WTC11 (cell line): ENCODE data around the gene AGPS. TPM values are rescaled to one million over a fixed set of nuclear protein-coding genes. Genes with fewer than 3 reads are reported as not detected.

Source experiments
- ATAC-seq: fragments of 200-7000 bp; cut with Tn5 transposase; 2 replicates; pipeline ENCODE4 v1.10.0; 2021; ENCODE audit warnings: mild to moderate bottlenecking, moderate library complexity
- CTCF ChIA-PET: fragments of 300-600 bp; sonication (Branson Sonifier 250); formaldehyde crosslinking; loops from one replicate; lab custom pipeline; 2021; ENCODE audit warnings: antibody characterized with exemption; lab: Charles Lee
- POLR2A ChIA-PET: fragments of 350-600 bp; sonication (Branson Sonifier 250); formaldehyde crosslinking; loops from one replicate; lab custom pipeline; 2021; ENCODE audit warnings: antibody characterized with exemption; lab: Charles Lee
- DNase-seq: peaks from one replicate; pipeline ENCODE4 v3.0.0; 2021; ENCODE audit warnings: low spot score
- H3K27ac Mint-ChIP-seq: 2 replicates; pipeline ENCODE4 v1.8.0; 2021; ENCODE audit warnings: mixed read lengths
- H3K27me3 Mint-ChIP-seq: 2 replicates; pipeline ENCODE4 v1.8.0; 2021; ENCODE audit warnings: low read depth, mild to moderate bottlenecking, moderate library complexity, mixed read lengths
- H3K36me3 Mint-ChIP-seq: 2 replicates; pipeline ENCODE4 v1.8.0; 2021; ENCODE audit warnings: mixed read lengths
- H3K4me1 Mint-ChIP-seq: 2 replicates; pipeline ENCODE4 v1.8.0; 2022; ENCODE audit warnings: mixed read lengths
- H3K4me3 Mint-ChIP-seq: 2 replicates; pipeline ENCODE4 v1.8.0; 2021; ENCODE audit warnings: mild to moderate bottlenecking, moderate library complexity, mixed read lengths
- H3K9me3 Mint-ChIP-seq: 2 replicates; pipeline ENCODE4 v1.8.0; 2021; ENCODE audit warnings: mixed read lengths
- CREM ChIP-seq: sonication (generic); formaldehyde crosslinking; IDR thresholded peaks from 2 replicates; pipeline ENCODE4 v1.8.1; 2022; ENCODE audit warnings: mild to moderate bottlenecking, missing genetic modification reagents, moderate library complexity
- ESRRA ChIP-seq: sonication (generic); formaldehyde crosslinking; IDR thresholded peaks from 2 replicates; pipeline ENCODE4 v1.8.1; 2022; ENCODE audit warnings: mild to moderate bottlenecking, missing genetic modification reagents, borderline replicate concordance
- FOXP1 ChIP-seq: sonication (generic); formaldehyde crosslinking; IDR thresholded peaks from 2 replicates; pipeline ENCODE4 v1.8.0; 2022; ENCODE audit warnings: missing genetic modification reagents, mild to moderate bottlenecking, moderate library complexity, borderline replicate concordance
- HMGA2 ChIP-seq: fragments of 250-450 bp; sonication (Bioruptor Pico); IDR thresholded peaks from 2 replicates; pipeline ENCODE4 v1.4.0; 2021; ENCODE audit warnings: mild to moderate bottlenecking, moderate library complexity
- SMAD4 ChIP-seq: sonication (generic); formaldehyde crosslinking; IDR thresholded peaks from 2 replicates; pipeline ENCODE4 v1.8.0; 2022; ENCODE audit warnings: mild to moderate bottlenecking, missing genetic modification reagents
- SP1 ChIP-seq: sonication (generic); formaldehyde crosslinking; conservative IDR thresholded peaks from 2 replicates; pipeline ENCODE4 v1.8.1; 2022; ENCODE audit warnings: missing genetic modification reagents
- TEAD4 ChIP-seq: sonication (generic); formaldehyde crosslinking; IDR thresholded peaks from 2 replicates; pipeline ENCODE4 v1.8.0; 2022; ENCODE audit warnings: mild to moderate bottlenecking, missing genetic modification reagents
- ZNF138 ChIP-seq: sonication (generic); formaldehyde crosslinking; conservative IDR thresholded peaks from 2 replicates; pipeline ENCODE4 v1.8.1; 2022; ENCODE audit warnings: mild to moderate bottlenecking, moderate library complexity, missing genetic modification reagents
- total RNA-seq: library from RNA; stranded (reverse); gene quantifications from 3 replicates; pipeline ENCODE4 v1.2.3, GENCODE V29; 2021
- TF ChIP-seq, protein P1 (sequence below): sonication (generic); formaldehyde crosslinking; IDR thresholded peaks from 2 replicates; pipeline ENCODE4 v1.8.1; 2022; ENCODE audit warnings: mild to moderate bottlenecking, missing genetic modification reagents, moderate library complexity, borderline replicate concordance
- TF ChIP-seq, protein P2 (sequence below): fragments of 250-450 bp; sonication (Bioruptor Pico); IDR thresholded peaks from 2 replicates; pipeline ENCODE4 v1.9.0; 2021; ENCODE audit warnings: mild to moderate bottlenecking
- TF ChIP-seq, protein P3 (sequence below): fragments of 250-450 bp; sonication (Bioruptor Pico); IDR thresholded peaks from 2 replicates; pipeline ENCODE4 v2.1.2; 2022; ENCODE audit warnings: mild to moderate bottlenecking, moderate library complexity
- TF ChIP-seq, protein P4 (sequence below): sonication (generic); formaldehyde crosslinking; IDR thresholded peaks from 2 replicates; pipeline ENCODE4 v1.8.1; 2022; ENCODE audit warnings: missing genetic modification reagents, borderline replicate concordance
- TF ChIP-seq, protein P5 (sequence below): fragments of 250-450 bp; sonication (Bioruptor Pico); IDR thresholded peaks from 2 replicates; pipeline ENCODE4 v1.9.0; 2021; ENCODE audit warnings: mild to moderate bottlenecking
- TF ChIP-seq, protein P6 (sequence below): sonication (generic); formaldehyde crosslinking; IDR thresholded peaks from 2 replicates; pipeline ENCODE4 v1.8.0; 2022; ENCODE audit warnings: mild to moderate bottlenecking, missing genetic modification reagents
- TF ChIP-seq, protein P7 (sequence below): fragments of 250-450 bp; sonication (Bioruptor Pico); IDR thresholded peaks from 2 replicates; pipeline ENCODE4 v1.9.0; 2021; ENCODE audit warnings: mild to moderate bottlenecking, borderline replicate concordance
- TF ChIP-seq, protein P8 (sequence below): sonication (generic); formaldehyde crosslinking; IDR thresholded peaks from 2 replicates; pipeline ENCODE4 v1.8.1; 2022; ENCODE audit warnings: low read depth, mild to moderate bottlenecking, moderate library complexity, missing genetic modification reagents, borderline replicate concordance
- TF ChIP-seq, protein P9 (sequence below): sonication (generic); formaldehyde crosslinking; IDR thresholded peaks from 2 replicates; pipeline ENCODE4 v1.8.1; 2022; ENCODE audit warnings: low read depth, missing genetic modification reagents, borderline replicate concordance

AGPS gene
- total RNA-seq, 1 experiment from 2014 or later, result 60.8 TPM

DNA sequence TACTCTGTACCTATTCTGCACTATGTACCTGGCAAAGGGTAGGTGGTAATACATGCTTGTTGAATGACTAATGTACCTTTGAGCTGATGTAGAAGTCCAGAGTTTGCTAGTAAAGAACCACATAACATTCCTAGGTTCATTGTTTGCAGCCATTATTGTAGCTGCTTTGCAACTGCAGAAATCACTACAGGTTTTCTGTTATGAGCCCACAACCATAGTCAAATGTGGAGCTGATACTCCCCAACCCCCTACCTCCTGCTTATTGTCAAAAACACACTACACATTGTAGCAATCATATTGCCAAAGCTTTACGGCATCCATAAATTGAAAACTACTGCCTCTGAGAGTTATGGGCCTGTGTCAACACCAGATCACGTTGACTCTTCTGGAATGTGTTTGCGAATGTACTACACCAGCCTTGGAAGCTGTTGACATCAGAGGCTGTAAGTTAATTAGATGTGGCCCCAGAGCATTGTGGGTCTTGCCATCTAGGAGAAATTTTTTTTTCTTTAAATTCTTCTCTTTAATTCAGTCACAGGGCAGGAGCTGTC is 187.0 kb downstream of the AGPS start:
- H3K27me3 Mint-ChIP-seq, result no peaks in the 10 kb centered on the region; the same call in 1 of the 2 replicates
- peaks cover 4% of the 10 kb centered on the region; the same call in 1 of the 2 replicates for H3K9me3 Mint-ChIP-seq
- H3K27ac Mint-ChIP-seq, result no peak overlapping the region
- ATAC-seq (no peak), DNase-seq (no peak)
- POLR2A ChIA-PET, result no interaction called here
- no peaks in the 10 kb centered on the region for H3K36me3 Mint-ChIP-seq
- CTCF ChIA-PET, result no interaction called here
- H3K4me1 Mint-ChIP-seq, result no peaks in the 10 kb centered on the region
- TF ChIP-seq FOXP1 (CRISPR knock-in tag), result no peak
- TF ChIP-seq, all 79 proteins: peak for 0
- no peak overlapping the region for H3K4me3 Mint-ChIP-seq

DNA sequence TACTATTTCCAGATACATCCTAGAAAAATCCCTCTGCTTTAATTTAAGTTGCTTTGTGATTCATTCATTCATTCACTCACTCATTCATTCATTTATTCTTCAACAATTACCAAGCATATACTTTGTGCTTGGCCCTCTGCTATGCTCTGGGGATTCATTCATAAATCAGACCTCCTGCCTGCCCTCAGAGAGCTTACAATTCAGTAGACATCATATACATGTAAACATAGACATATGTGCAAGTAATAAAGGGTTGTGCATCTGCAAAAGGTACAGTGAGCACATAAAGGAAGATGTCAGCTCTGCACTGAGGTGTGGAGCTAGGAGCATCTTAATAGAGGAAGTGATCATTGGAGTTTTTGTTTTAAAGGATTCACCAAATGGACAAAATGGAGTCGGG is 189.4 kb downstream of the AGPS start:
- no peak overlapping the region for H3K4me3 Mint-ChIP-seq
- no peak for DNase-seq
- H3K9me3 Mint-ChIP-seq, result peaks cover 4% of the 10 kb centered on the region; the same call in 1 of the 2 replicates
- H3K36me3 Mint-ChIP-seq, result no peaks in the 10 kb centered on the region
- ChIA-PET POLR2A (no interaction called here), CTCF (no interaction called here)
- H3K4me1 Mint-ChIP-seq, result no peaks in the 10 kb centered on the region
- H3K27ac Mint-ChIP-seq, result no peak overlapping the region
- TF ChIP-seq, protein P1, sequence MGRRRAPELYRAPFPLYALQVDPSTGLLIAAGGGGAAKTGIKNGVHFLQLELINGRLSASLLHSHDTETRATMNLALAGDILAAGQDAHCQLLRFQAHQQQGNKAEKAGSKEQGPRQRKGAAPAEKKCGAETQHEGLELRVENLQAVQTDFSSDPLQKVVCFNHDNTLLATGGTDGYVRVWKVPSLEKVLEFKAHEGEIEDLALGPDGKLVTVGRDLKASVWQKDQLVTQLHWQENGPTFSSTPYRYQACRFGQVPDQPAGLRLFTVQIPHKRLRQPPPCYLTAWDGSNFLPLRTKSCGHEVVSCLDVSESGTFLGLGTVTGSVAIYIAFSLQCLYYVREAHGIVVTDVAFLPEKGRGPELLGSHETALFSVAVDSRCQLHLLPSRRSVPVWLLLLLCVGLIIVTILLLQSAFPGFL (CRISPR knock-in tag), result no peak
- TF ChIP-seq, protein P2, sequence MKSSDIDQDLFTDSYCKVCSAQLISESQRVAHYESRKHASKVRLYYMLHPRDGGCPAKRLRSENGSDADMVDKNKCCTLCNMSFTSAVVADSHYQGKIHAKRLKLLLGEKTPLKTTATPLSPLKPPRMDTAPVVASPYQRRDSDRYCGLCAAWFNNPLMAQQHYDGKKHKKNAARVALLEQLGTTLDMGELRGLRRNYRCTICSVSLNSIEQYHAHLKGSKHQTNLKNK (CRISPR knock-in tag), result no peak
- TF ChIP-seq, protein P3, sequence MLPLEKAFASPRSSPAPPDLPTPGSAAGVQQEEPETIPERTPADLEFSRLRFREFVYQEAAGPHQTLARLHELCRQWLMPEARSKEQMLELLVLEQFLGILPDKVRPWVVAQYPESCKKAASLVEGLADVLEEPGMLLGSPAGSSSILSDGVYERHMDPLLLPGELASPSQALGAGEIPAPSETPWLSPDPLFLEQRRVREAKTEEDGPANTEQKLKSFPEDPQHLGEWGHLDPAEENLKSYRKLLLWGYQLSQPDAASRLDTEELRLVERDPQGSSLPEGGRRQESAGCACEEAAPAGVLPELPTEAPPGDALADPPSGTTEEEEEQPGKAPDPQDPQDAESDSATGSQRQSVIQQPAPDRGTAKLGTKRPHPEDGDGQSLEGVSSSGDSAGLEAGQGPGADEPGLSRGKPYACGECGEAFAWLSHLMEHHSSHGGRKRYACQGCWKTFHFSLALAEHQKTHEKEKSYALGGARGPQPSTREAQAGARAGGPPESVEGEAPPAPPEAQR (CRISPR knock-in tag), result no peak
- TF ChIP-seq, protein P4, sequence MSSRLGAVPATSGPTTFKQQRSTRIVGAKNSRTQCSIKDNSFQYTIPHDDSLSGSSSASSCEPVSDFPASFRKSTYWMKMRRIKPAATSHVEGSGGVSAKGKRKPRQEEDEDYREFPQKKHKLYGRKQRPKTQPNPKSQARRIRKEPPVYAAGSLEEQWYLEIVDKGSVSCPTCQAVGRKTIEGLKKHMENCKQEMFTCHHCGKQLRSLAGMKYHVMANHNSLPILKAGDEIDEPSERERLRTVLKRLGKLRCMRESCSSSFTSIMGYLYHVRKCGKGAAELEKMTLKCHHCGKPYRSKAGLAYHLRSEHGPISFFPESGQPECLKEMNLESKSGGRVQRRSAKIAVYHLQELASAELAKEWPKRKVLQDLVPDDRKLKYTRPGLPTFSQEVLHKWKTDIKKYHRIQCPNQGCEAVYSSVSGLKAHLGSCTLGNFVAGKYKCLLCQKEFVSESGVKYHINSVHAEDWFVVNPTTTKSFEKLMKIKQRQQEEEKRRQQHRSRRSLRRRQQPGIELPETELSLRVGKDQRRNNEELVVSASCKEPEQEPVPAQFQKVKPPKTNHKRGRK, result no peak
- TF ChIP-seq CREM, result no peak
- no peak for TF ChIP-seq ESRRA (CRISPR knock-in tag)
- TF ChIP-seq, protein P5, sequence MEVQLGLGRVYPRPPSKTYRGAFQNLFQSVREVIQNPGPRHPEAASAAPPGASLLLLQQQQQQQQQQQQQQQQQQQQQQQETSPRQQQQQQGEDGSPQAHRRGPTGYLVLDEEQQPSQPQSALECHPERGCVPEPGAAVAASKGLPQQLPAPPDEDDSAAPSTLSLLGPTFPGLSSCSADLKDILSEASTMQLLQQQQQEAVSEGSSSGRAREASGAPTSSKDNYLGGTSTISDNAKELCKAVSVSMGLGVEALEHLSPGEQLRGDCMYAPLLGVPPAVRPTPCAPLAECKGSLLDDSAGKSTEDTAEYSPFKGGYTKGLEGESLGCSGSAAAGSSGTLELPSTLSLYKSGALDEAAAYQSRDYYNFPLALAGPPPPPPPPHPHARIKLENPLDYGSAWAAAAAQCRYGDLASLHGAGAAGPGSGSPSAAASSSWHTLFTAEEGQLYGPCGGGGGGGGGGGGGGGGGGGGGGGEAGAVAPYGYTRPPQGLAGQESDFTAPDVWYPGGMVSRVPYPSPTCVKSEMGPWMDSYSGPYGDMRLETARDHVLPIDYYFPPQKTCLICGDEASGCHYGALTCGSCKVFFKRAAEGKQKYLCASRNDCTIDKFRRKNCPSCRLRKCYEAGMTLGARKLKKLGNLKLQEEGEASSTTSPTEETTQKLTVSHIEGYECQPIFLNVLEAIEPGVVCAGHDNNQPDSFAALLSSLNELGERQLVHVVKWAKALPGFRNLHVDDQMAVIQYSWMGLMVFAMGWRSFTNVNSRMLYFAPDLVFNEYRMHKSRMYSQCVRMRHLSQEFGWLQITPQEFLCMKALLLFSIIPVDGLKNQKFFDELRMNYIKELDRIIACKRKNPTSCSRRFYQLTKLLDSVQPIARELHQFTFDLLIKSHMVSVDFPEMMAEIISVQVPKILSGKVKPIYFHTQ (CRISPR knock-in tag), result no peak
- no peak for TF ChIP-seq SP1 (CRISPR knock-in tag)
- TF ChIP-seq, protein P6, sequence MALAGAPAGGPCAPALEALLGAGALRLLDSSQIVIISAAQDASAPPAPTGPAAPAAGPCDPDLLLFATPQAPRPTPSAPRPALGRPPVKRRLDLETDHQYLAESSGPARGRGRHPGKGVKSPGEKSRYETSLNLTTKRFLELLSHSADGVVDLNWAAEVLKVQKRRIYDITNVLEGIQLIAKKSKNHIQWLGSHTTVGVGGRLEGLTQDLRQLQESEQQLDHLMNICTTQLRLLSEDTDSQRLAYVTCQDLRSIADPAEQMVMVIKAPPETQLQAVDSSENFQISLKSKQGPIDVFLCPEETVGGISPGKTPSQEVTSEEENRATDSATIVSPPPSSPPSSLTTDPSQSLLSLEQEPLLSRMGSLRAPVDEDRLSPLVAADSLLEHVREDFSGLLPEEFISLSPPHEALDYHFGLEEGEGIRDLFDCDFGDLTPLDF (CRISPR knock-in tag), result no peak
- TF ChIP-seq, protein P7, sequence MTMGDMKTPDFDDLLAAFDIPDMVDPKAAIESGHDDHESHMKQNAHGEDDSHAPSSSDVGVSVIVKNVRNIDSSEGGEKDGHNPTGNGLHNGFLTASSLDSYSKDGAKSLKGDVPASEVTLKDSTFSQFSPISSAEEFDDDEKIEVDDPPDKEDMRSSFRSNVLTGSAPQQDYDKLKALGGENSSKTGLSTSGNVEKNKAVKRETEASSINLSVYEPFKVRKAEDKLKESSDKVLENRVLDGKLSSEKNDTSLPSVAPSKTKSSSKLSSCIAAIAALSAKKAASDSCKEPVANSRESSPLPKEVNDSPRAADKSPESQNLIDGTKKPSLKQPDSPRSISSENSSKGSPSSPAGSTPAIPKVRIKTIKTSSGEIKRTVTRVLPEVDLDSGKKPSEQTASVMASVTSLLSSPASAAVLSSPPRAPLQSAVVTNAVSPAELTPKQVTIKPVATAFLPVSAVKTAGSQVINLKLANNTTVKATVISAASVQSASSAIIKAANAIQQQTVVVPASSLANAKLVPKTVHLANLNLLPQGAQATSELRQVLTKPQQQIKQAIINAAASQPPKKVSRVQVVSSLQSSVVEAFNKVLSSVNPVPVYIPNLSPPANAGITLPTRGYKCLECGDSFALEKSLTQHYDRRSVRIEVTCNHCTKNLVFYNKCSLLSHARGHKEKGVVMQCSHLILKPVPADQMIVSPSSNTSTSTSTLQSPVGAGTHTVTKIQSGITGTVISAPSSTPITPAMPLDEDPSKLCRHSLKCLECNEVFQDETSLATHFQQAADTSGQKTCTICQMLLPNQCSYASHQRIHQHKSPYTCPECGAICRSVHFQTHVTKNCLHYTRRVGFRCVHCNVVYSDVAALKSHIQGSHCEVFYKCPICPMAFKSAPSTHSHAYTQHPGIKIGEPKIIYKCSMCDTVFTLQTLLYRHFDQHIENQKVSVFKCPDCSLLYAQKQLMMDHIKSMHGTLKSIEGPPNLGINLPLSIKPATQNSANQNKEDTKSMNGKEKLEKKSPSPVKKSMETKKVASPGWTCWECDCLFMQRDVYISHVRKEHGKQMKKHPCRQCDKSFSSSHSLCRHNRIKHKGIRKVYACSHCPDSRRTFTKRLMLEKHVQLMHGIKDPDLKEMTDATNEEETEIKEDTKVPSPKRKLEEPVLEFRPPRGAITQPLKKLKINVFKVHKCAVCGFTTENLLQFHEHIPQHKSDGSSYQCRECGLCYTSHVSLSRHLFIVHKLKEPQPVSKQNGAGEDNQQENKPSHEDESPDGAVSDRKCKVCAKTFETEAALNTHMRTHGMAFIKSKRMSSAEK (CRISPR knock-in tag), result no peak
- no peak for TF ChIP-seq ZNF138
- no peak for TF ChIP-seq TEAD4
- TF ChIP-seq, protein P8, sequence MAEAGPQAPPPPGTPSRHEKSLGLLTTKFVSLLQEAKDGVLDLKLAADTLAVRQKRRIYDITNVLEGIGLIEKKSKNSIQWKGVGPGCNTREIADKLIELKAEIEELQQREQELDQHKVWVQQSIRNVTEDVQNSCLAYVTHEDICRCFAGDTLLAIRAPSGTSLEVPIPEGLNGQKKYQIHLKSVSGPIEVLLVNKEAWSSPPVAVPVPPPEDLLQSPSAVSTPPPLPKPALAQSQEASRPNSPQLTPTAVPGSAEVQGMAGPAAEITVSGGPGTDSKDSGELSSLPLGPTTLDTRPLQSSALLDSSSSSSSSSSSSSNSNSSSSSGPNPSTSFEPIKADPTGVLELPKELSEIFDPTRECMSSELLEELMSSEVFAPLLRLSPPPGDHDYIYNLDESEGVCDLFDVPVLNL (CRISPR knock-in tag), result no peak
- TF ChIP-seq HMGA2 (CRISPR knock-in tag), result no peak
- TF ChIP-seq SMAD4 (CRISPR knock-in tag), result no peak
- TF ChIP-seq, protein P9, sequence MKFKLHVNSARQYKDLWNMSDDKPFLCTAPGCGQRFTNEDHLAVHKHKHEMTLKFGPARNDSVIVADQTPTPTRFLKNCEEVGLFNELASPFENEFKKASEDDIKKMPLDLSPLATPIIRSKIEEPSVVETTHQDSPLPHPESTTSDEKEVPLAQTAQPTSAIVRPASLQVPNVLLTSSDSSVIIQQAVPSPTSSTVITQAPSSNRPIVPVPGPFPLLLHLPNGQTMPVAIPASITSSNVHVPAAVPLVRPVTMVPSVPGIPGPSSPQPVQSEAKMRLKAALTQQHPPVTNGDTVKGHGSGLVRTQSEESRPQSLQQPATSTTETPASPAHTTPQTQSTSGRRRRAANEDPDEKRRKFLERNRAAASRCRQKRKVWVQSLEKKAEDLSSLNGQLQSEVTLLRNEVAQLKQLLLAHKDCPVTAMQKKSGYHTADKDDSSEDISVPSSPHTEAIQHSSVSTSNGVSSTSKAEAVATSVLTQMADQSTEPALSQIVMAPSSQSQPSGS (CRISPR knock-in tag), result no peak
- no peak for ATAC-seq
- peaks cover 3% of the 10 kb centered on the region for H3K27me3 Mint-ChIP-seq
